GM08714 (cell line): ENCODE results near the gene PKN3.
A peak's percentile ranks its signal among the peaks of the same experiment; 100 is the strongest.
"Not testable (repeated sequence)": the region's sequence is repeated elsewhere in the genome, so short reads cannot be mapped to it uniquely, and the experiment has no call there.

Experiments used
- H3K4me3 ChIP-seq: fragments of 200-500 bp; sonication (Bioruptor generic); 2 replicates; pipeline ENCODE4 v1.5.1; 2014; ENCODE audit warnings: mild to moderate bottlenecking, low read length, inconsistent platforms
- ZNF274 ChIP-seq: IDR thresholded peaks from 2 replicates; pipeline ENCODE4 v1.6.1; 2012; ENCODE audit warnings: mild to moderate bottlenecking, low read depth, low read length

Gene PKN3

GRCh38 chr9:128685636-128686489, 16.4 kb upstream of the PKN3 start:
- H3K4me3 ChIP-seq = peak overlapping the region; percentile 83; the same call in 1 of the 2 replicates
- TF ChIP-seq ZNF274 = no peak

- H3K4me3 ChIP-seq = no peak overlapping the region; the same call in 1 of the 2 replicates
Measured at GRCh38 chr9:128687453-128687852, 14.8 kb upstream of the PKN3 start.

GRCh38 chr9:128688501-128689292, 13.6 kb upstream of the PKN3 start, which contains the start of gene SET:
TSS of gene SET (plus strand) at chr9:128689222. CDS start at chr9:128689583, 361 bp downstream.
- TF ChIP-seq ZNF274 = no peak

More at GRCh38 chr9:128687453-128687852, 14.8 kb upstream of the PKN3 start:
- TF ChIP-seq ZNF274 = no peak

DNA sequence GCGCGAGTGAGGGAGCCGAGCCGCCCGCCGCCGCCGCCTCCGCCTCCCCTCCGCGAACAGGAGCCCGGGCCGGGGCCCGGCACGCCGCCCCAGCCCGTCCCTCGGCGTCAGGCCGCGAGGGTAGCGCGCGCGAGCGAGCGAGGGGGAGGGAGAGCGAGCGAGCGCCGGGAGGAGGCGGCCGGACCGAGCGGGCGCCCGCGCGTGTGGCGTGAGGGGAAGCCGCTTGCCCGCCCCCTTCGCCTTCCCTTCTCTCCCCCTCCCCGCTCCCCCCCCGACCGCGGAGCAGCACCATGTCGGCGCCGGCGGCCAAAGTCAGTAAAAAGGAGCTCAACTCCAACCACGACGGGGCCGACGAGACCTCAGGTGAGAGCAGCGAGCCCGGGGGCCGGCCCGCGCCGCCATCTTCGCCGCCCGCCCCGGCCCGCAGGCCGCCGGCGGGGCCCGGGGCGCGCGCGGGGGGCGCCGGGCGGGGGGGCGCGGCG, 13.0 kb upstream of the PKN3 start:
- no peak for TF ChIP-seq ZNF274
- H3K4me3 ChIP-seq = peak overlapping the region; percentile 76

More at GRCh38 chr9:128688501-128689292, 13.6 kb upstream of the PKN3 start, which contains the start of gene SET:
- peak within 1 kb of the TSS; percentile 95 for H3K4me3 ChIP-seq

- peak overlapping the region; percentile 95 for H3K4me3 ChIP-seq
- no peak for TF ChIP-seq ZNF274
Measured at GRCh38 chr9:128689820-128690683, 12.3 kb upstream of the PKN3 start.

GRCh38 chr9:128690684-128691034, 11.6 kb upstream of the PKN3 start:
- peak overlapping the region; percentile 95 for H3K4me3 ChIP-seq
- no peak for TF ChIP-seq ZNF274

DNA sequence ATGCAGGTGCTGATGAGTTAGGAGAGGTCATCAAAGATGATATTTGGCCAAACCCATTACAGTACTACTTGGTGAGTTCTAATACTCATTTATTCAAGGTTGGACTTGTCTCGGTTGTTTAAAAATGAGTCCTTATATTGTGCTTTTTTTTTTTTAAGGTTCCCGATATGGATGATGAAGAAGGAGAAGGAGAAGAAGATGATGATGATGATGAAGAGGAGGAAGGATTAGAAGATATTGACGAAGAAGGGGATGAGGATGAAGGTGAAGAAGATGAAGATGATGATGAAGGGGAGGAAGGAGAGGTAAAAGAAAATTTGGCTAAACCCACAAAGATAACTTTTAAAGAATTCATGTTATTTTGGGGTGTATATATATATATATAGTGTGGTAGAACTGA, 8.6 kb upstream of the PKN3 start:
- H3K4me3 ChIP-seq = not testable (repeated sequence)

DNA sequence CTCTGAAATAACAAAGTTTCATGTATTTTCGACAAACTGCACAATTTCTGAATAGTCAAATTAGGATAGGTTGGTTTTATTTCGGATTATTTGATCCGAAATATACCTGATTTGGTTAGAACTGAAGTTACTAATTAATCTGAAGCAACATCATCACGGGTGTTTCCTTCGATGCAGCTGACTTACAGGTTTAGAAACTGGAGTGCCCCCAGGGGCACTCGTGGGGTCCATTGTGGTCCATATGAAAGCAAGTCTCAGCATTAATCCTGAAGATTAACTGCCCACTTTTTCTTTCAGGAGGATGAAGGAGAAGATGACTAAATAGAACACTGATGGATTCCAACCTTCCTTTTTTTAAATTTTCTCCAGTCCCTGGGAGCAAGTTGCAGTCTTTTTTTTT, 8.0 kb upstream of the PKN3 start:
- TF ChIP-seq ZNF274 = no peak
- no peak overlapping the region for H3K4me3 ChIP-seq

GRCh38 chr9:128696923-128697707, 5.2 kb upstream of the PKN3 start:
- no peak for TF ChIP-seq ZNF274
- no peak overlapping the region for H3K4me3 ChIP-seq

GRCh38 chr9:128699096-128699795, 3.1 kb upstream of the PKN3 start:
- not testable (repeated sequence) for H3K4me3 ChIP-seq

DNA sequence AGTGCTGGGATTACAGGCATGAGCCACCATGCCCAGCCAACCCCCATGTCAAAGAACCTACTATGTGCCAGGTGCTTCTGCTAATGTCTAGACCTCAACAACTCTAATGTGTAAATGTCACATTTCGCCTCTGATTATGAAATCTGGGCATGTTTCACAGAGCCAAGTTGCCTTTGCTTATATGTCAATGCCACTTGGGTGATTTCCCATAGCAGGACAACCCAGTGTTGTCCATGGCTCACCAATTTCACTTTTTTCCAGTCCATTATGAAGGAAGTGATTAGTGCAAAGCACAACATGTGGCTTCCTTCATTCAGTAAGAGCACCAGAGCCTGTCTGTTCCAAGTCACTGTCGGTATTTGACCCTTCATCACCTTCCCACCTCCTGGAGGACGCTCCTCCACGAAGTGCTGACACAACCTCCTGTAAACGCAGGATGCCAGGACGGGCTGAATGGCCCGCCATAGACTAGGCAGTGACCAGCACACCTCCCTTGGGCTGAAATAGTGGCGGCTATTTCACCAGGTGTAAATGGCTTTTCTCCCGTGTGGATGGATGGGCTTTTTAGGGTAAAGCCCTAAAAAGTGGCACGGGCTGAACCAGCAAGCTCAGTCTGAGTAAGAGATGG, 962 bp upstream of the PKN3 start:
- no peak overlapping the region for H3K4me3 ChIP-seq
- TF ChIP-seq ZNF274 = no peak

GRCh38 chr9:128702949-128703615, 779 bp downstream of the PKN3 start:
- H3K4me3 ChIP-seq = peak overlapping the region; percentile 75
- TF ChIP-seq ZNF274 = no peak
